ENCODE data around the gene SLC30A10. TPM values are rescaled to one million over a fixed set of nuclear protein-coding genes. Genes with fewer than 3 reads are reported as not detected.
A peak's percentile ranks its signal among the peaks of the same experiment; 100 is the strongest.

The SLC30A10 gene
- not detected for total RNA-seq

DNA sequence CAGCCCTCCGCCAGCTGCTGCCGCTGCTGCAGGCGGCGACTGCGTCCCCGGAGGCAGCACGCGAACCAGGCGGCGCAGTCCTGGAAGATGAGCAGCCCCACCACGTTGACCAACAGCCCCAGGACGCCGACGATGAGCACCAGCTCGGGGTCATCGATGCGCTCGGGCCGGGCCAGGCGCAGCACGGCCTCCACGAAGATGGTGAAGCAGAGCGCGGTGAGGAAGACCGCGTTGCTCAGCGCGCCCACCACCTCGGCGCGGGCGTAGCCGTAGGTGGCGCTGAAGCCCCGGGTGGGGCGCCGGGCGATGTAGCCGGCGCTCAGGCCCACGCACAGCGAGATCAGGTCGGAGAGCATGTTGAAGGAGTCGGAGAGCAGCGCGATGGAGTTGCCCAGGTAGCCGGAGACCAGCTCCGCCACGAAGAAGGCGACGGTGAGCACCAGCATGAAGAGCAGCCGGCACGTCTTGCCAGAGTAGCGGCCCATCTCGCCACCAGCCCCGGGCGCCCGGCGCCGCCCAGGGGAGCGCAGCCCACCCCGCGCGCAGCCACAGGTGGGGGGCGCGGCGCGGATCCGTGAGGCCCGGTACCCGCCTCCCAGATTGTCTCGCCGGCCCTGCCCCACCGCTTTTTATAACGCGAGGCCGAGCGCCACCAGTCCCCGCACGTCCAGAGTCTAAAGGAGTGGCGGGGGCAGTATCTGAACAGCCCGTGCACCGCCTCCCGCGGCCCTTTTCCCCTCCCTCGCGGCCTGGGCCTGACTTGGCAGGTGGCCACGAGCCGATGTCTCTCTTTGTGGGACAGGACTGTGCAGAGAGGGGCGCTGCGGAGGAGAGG is at the start of gene SLC30A10:
TSS of gene SLC30A10 (minus strand) at position 602 of the 835 bp plus-strand sequence. CDS start at position 485, 117 bp downstream.
- Histone ChIP-seq H3K27me3 (replicated peaks; ENCODE audit: insufficient read depth) (no peaks in the 10 kb centered on the region), H3K36me3 (no peaks in the 10 kb centered on the region), H3K4me3 (peak within 1 kb of the TSS; percentile 65), H3K4me1 (ENCODE audit: control insufficient read depth in 1 of 2, low read depth in 2 of 2) (peaks cover 0 to 10% of the 10 kb centered on the region in 2 donors), H3K9me3 (no peaks in the 10 kb centered on the region), H3K27ac (no peak within 1 kb of the TSS)
- ATAC-seq (ENCODE audit: insufficient number of reproducible peaks, low FRiP score, low read depth), result no peak
- TF ChIP-seq, protein P1, sequence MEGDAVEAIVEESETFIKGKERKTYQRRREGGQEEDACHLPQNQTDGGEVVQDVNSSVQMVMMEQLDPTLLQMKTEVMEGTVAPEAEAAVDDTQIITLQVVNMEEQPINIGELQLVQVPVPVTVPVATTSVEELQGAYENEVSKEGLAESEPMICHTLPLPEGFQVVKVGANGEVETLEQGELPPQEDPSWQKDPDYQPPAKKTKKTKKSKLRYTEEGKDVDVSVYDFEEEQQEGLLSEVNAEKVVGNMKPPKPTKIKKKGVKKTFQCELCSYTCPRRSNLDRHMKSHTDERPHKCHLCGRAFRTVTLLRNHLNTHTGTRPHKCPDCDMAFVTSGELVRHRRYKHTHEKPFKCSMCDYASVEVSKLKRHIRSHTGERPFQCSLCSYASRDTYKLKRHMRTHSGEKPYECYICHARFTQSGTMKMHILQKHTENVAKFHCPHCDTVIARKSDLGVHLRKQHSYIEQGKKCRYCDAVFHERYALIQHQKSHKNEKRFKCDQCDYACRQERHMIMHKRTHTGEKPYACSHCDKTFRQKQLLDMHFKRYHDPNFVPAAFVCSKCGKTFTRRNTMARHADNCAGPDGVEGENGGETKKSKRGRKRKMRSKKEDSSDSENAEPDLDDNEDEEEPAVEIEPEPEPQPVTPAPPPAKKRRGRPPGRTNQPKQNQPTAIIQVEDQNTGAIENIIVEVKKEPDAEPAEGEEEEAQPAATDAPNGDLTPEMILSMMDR (IDR thresholded peaks at IDR 0.05), result no peak
- DNase-seq (ENCODE audit: low spot score), result no peak

DNA sequence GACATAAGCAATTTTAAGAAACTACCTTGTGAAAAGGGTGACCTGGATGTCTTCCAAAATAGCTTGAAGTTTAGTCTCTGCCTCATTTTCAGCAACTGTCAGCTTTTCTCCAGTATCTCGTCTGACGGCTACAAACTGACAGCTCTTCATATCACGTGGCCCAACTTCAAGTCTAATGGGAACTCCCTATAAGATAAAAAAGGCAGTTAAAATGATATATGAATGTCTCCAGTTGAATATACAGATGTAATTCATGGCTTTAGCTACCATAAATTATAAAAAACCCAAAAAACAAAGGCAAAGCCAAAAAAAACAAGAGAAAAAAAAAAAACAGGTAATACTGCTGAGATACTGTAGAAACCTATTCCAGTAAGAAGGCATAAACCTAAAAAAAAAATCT is 44.9 kb upstream of the SLC30A10 start:
- TF ChIP-seq, protein P1 (IDR thresholded peaks at IDR 0.05), result no peak
- no peak overlapping the region for H3K27ac ChIP-seq
- peaks cover 29% of the 10 kb centered on the region for H3K36me3 ChIP-seq
- DNase-seq (ENCODE audit: low spot score) (no peak), ATAC-seq (ENCODE audit: insufficient number of reproducible peaks, low FRiP score, low read depth) (no peak)
- H3K4me3 ChIP-seq, result no peak overlapping the region
- H3K4me1 ChIP-seq (ENCODE audit: control insufficient read depth in 1 of 2, low read depth in 2 of 2), result no peaks in the 10 kb centered on the region
- H3K9me3 ChIP-seq, result no peaks in the 10 kb centered on the region
- no peaks in the 10 kb centered on the region for H3K27me3 ChIP-seq (replicated peaks; ENCODE audit: insufficient read depth)

DNA sequence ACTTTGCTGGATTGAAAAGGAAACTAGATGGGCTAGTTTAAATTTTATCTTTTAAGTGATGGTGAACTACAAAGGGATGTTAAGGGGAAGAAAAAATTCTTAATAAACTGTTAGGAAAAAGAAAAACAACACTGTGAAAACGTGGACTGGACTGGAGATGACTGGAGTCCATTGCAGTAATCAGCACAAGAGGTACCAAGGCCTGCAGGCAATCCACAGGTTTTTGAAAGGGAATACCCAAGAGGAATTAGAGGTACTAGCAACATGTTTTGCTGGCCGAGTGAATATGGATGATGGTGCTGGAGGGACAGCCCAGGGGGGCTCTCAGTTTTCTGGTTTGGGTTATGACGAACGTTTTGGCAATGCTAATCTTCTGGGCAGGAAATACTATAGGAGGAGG is 39.0 kb upstream of the SLC30A10 start:
- Histone ChIP-seq H3K9me3 (no peaks in the 10 kb centered on the region), H3K4me3 (no peak overlapping the region), H3K27ac (no peak overlapping the region), H3K27me3 (replicated peaks; ENCODE audit: insufficient read depth) (no peaks in the 10 kb centered on the region), H3K4me1 (ENCODE audit: control insufficient read depth in 1 of 2, low read depth in 2 of 2) (no peaks in the 10 kb centered on the region), H3K36me3 (peaks cover 16% of the 10 kb centered on the region)
- no peak for DNase-seq (ENCODE audit: low spot score)
- ATAC-seq (ENCODE audit: insufficient number of reproducible peaks, low FRiP score, low read depth), result no peak
- TF ChIP-seq, protein P1 (IDR thresholded peaks at IDR 0.05), result no peak

DNA sequence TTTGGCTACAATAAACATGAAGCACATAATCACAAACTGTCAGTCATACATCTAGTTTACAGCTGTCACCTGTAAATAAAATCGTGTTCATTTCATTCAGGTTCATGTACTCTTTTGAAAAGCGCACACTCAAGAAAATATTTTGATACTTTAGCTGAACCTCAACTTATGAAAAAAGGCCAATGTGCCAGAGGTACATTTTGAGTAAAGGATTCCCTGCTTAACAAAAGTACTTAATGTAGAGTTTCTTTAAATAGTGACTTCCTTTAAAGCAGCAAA is 37.7 kb upstream of the SLC30A10 start:
- ATAC-seq (ENCODE audit: insufficient number of reproducible peaks, low FRiP score, low read depth) (no peak), DNase-seq (ENCODE audit: low spot score) (no peak)
- Histone ChIP-seq H3K27me3 (replicated peaks; ENCODE audit: insufficient read depth) (no peaks in the 10 kb centered on the region), H3K27ac (no peak overlapping the region), H3K4me1 (ENCODE audit: control insufficient read depth in 1 of 2, low read depth in 2 of 2) (no peaks in the 10 kb centered on the region), H3K9me3 (no peaks in the 10 kb centered on the region), H3K4me3 (no peak overlapping the region), H3K36me3 (peaks cover 16% of the 10 kb centered on the region)
- TF ChIP-seq, protein P1 (IDR thresholded peaks at IDR 0.05), result no peak

DNA sequence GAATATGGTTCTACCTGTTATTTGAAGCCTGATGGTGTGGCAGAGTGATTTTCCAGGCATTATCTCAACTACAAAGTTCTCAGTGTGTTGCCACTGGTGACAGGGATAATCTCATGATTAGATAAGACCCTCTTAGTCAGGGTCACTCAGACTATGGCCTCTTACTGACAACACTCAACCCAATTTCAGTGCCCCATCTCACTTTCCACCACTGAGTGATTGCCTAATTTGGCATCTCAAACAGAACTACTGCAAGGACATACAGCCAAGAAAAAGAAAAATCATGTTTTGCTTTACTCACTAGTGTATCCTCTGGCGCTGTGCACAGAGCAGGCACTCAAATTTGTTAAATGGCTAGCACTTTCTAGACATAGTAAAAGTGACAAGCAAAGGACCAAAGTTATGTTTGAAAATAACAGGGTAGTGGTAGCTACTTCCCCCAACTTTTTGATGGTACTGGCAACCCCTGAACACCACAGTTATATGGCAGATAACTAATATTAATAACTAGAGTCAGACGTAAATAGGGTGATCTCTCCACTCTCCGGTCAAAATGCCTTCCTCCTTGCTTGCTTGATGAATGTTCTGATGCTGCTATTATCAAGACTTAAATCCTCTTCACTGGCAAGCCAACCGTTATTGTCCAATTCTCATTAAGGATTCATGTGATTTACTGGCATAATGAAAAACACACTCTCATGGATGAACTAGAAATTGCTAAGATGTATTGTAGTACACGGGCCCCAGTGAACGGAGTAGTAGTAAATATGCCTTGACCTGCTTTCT is 37.1 kb upstream of the SLC30A10 start:
- Histone ChIP-seq H3K4me3 (no peak overlapping the region), H3K9me3 (no peaks in the 10 kb centered on the region), H3K36me3 (peaks cover 14% of the 10 kb centered on the region), H3K4me1 (ENCODE audit: control insufficient read depth in 1 of 2, low read depth in 2 of 2) (no peaks in the 10 kb centered on the region), H3K27ac (no peak overlapping the region), H3K27me3 (replicated peaks; ENCODE audit: insufficient read depth) (no peaks in the 10 kb centered on the region)
- no peak for DNase-seq (ENCODE audit: low spot score)
- ATAC-seq (ENCODE audit: insufficient number of reproducible peaks, low FRiP score, low read depth), result no peak
- TF ChIP-seq, protein P1 (IDR thresholded peaks at IDR 0.05), result no peak
